Tibial artery (tissue), 4 donors: Measurements from ENCODE around the gene TMEM158.
A peak's percentile ranks its signal among the peaks of the same experiment; 100 is the strongest.

ENCODE experiments used
- DNase-seq, 2 donors: peaks; one replicate each; pipeline ENCODE4 v3.0.0-alpha.2; 2019
- H3K27ac ChIP-seq, 2 donors: fragments of 200-600 bp; sonication (generic) in 1 of 2; 1 replicate in 1 of 2; 2 replicates in 1 of 2; pipeline ENCODE4 v1.5.1; 2018 to 2019; ENCODE audit warnings: mild to moderate bottlenecking in 1 of 2
- H3K27me3 ChIP-seq, 2 donors: fragments of 200-600 bp; sonication (generic) in 1 of 2; one replicate each; pipeline versions ENCODE4 v1.5.1 to v1.6.0; 2016 to 2019
- H3K36me3 ChIP-seq, 3 donors: fragments of 200-600 bp; sonication (generic) in 2 of 3; one replicate each; pipeline ENCODE4 v1.5.1; 2016 to 2019; ENCODE audit warnings: mild to moderate bottlenecking in 2 of 3
- H3K4me1 ChIP-seq, 4 donors: fragments of 200-600 bp; sonication (generic) in 2 of 4; 1 replicate in 3 of 4; 2 replicates in 1 of 4; pipeline ENCODE4 v1.5.1; 2016 to 2019
- H3K4me3 ChIP-seq, 2 donors: fragments of 200-600 bp; sonication (generic) in 1 of 2; 1 replicate in 1 of 2; 2 replicates in 1 of 2; pipeline ENCODE4 v1.5.1; 2018 to 2019; ENCODE audit warnings: mild to moderate bottlenecking in 2 of 2
- H3K9me3 ChIP-seq, 3 donors: fragments of 200-600 bp; sonication (generic) in 1 of 3; one replicate each; pipeline ENCODE4 v1.5.1; 2016 to 2019
- CTCF ChIP-seq, 2 experiments: fragments of 200-600 bp in 1 of 2; fragments of 450-650 bp in 1 of 2; IDR thresholded peaks; one replicate each; pipeline ENCODE4 v1.5.1; 2017 to 2019; ENCODE audit warnings: antibody characterized with exemption in 2 of 2, mild to moderate bottlenecking in 1 of 2, moderate library complexity in 1 of 2
- intact Hi-C: fragments of 100-400 bp; cut with DNase I; formaldehyde crosslinking; loops from one replicate; pipeline ENCODE4 v1.15.0; 2023; ENCODE audit warnings: low total_unique reads

TMEM158 gene

GRCh38 chr3:45232521-45232920 lies 6.4 kb upstream of the TMEM158 start:
- H3K9me3 ChIP-seq, result no peaks in the 10 kb centered on the region
- H3K4me1 ChIP-seq, result no peaks in the 10 kb centered on the region
- TF ChIP-seq CTCF (IDR thresholded peaks at IDR 0.05), result no peak
- no peak for DNase-seq
- no peaks in the 10 kb centered on the region for H3K36me3 ChIP-seq
- no peak overlapping the region for H3K27ac ChIP-seq
- peaks cover 0 to 14% of the 10 kb centered on the region in 2 donors for H3K27me3 ChIP-seq
- H3K4me3 ChIP-seq, result no peak overlapping the region
- intact Hi-C loops, result no loop called here

GRCh38 chr3:45227946-45228345 lies 1.9 kb upstream of the TMEM158 start:
- H3K4me1 ChIP-seq, result peaks cover 0 to 18% (median 6%) of the 10 kb centered on the region in 4 donors
- H3K36me3 ChIP-seq, result no peaks in the 10 kb centered on the region
- H3K9me3 ChIP-seq, result no peaks in the 10 kb centered on the region
- no peak overlapping the region for H3K4me3 ChIP-seq
- H3K27me3 ChIP-seq, result peaks cover 0 to 33% of the 10 kb centered on the region in 2 donors
- intact Hi-C loops, result loop anchor here (10.0 kb wide), 1 partner anchor 277 kb away; no protein-coding TSS in a partner anchor
- no peak for TF ChIP-seq CTCF (IDR thresholded peaks at IDR 0.05)
- DNase-seq, result peak in 1 of 2 donors; percentile 34
- no peak overlapping the region for H3K27ac ChIP-seq

GRCh38 chr3:45227071-45227820 lies 1.2 kb upstream of the TMEM158 start:
- Histone ChIP-seq H3K9me3 (no peaks in the 10 kb centered on the region), H3K4me1 (peaks cover 0 to 18% (median 6%) of the 10 kb centered on the region in 4 donors), H3K27me3 (peaks cover 0 to 35% of the 10 kb centered on the region in 2 donors), H3K4me3 (no peak overlapping the region), H3K36me3 (no peaks in the 10 kb centered on the region), H3K27ac (no peak overlapping the region)
- no peak for TF ChIP-seq CTCF (IDR thresholded peaks at IDR 0.05)
- peak in 1 of 2 donors; percentile 15 for DNase-seq
- intact Hi-C loops, result loop anchor here (10.0 kb wide), 1 partner anchor 278 kb away; no protein-coding TSS in a partner anchor

- DNase-seq, result no peak
- Histone ChIP-seq H3K4me1 (peaks cover 0 to 18% (median 6%) of the 10 kb centered on the region in 4 donors), H3K27ac (no peak overlapping the region), H3K4me3 (peak overlapping the region; percentile 47 to 69), H3K27me3 (peaks cover 0 to 48% of the 10 kb centered on the region in 2 donors), H3K36me3 (no peaks in the 10 kb centered on the region), H3K9me3 (no peaks in the 10 kb centered on the region)
- intact Hi-C loops, result loop anchor here (10.0 kb wide), 1 partner anchor 279 kb away; no protein-coding TSS in a partner anchor
- no peak for TF ChIP-seq CTCF (IDR thresholded peaks at IDR 0.05)
Observed at GRCh38 chr3:45225465-45226205, 452 bp downstream of the TMEM158 start.

GRCh38 chr3:45224824-45225464 lies 1.1 kb downstream of the TMEM158 start:
- H3K4me1 ChIP-seq, result peaks cover 0 to 18% (median 6%) of the 10 kb centered on the region in 4 donors
- peak; percentile 63 to 79 for DNase-seq
- peaks cover 0 to 53% of the 10 kb centered on the region in 2 donors for H3K27me3 ChIP-seq
- no peak overlapping the region for H3K27ac ChIP-seq
- H3K36me3 ChIP-seq, result no peaks in the 10 kb centered on the region
- H3K9me3 ChIP-seq, result no peaks in the 10 kb centered on the region
- intact Hi-C loops, result loop anchor here (10.0 kb wide), 1 partner anchor 280 kb away; no protein-coding TSS in a partner anchor
- peak overlapping the region; percentile 47 to 69 for H3K4me3 ChIP-seq
- TF ChIP-seq CTCF (IDR thresholded peaks at IDR 0.05), result peak; percentile 38 to 42
